A549 (cell line): ENCODE results near the gene NACC2.

ENCODE experiments used
- CHD2 ChIP-seq: fragments of 150-350 bp; IDR thresholded peaks from 2 replicates; pipeline ENCODE4 v1.6.1; 2014; ENCODE audit warnings: low read length; ENCODE audit not compliant: partially characterized antibody
- CTCF ChIP-seq: fragments of >200 bp; sonication (Bioruptor Twin); formaldehyde crosslinking; IDR thresholded peaks from 3 replicates; pipeline ENCODE4 v1.5.1; 2016
- JUNB ChIP-seq: fragments of >200 bp; sonication (Bioruptor Twin); formaldehyde crosslinking; IDR thresholded peaks from 2 replicates; pipeline ENCODE4 v1.6.1; 2016
- NPAS2 ChIP-seq: fragments of 250-450 bp; sonication (Bioruptor Pico); IDR thresholded peaks from 2 replicates; pipeline ENCODE4 v1.8.0; 2022; ENCODE audit warnings: mild to moderate bottlenecking, moderate library complexity, borderline replicate concordance
- NR3C1 ChIP-seq: fragments of >200 bp; sonication (Bioruptor Twin); formaldehyde crosslinking; IDR thresholded peaks from 3 replicates; pipeline ENCODE4 v1.6.1; 2017
- POLR2A ChIP-seq: IDR thresholded peaks from 2 replicates; pipeline ENCODE4 v1.6.1; 2012; ENCODE audit warnings: mild to moderate bottlenecking, low read length
- POLR2AphosphoS2 ChIP-seq: conservative IDR thresholded peaks from 2 replicates; pipeline ENCODE4 v1.6.1; 2012; ENCODE audit warnings: low read length, improper control_type of control experiment, inconsistent platforms
- RFX5 ChIP-seq: fragments of 450-650 bp; IDR thresholded peaks from 2 replicates; pipeline ENCODE4 v1.7.1; 2014; ENCODE audit warnings: antibody characterized with exemption, mild to moderate bottlenecking, moderate library complexity
- TF ChIP-seq, protein P1 (sequence below): fragments of 200-600 bp; sonication (generic); IDR thresholded peaks from 2 replicates; pipeline ENCODE4 v1.6.1; 2016; ENCODE audit warnings: antibody characterized with exemption, mild to moderate bottlenecking, moderate library complexity
- TF ChIP-seq, protein P2 (sequence below): IDR thresholded peaks from 2 replicates; pipeline ENCODE4 v1.6.1; 2012

- TF ChIP-seq POLR2AphosphoS2 (no peak), CTCF (no peak), NPAS2 (CRISPR knock-in tag) (no peak), JUNB (no peak), RFX5 (no peak), POLR2A (no peak), CHD2 (no peak), NR3C1 (no peak)
- TF ChIP-seq, protein P1, sequence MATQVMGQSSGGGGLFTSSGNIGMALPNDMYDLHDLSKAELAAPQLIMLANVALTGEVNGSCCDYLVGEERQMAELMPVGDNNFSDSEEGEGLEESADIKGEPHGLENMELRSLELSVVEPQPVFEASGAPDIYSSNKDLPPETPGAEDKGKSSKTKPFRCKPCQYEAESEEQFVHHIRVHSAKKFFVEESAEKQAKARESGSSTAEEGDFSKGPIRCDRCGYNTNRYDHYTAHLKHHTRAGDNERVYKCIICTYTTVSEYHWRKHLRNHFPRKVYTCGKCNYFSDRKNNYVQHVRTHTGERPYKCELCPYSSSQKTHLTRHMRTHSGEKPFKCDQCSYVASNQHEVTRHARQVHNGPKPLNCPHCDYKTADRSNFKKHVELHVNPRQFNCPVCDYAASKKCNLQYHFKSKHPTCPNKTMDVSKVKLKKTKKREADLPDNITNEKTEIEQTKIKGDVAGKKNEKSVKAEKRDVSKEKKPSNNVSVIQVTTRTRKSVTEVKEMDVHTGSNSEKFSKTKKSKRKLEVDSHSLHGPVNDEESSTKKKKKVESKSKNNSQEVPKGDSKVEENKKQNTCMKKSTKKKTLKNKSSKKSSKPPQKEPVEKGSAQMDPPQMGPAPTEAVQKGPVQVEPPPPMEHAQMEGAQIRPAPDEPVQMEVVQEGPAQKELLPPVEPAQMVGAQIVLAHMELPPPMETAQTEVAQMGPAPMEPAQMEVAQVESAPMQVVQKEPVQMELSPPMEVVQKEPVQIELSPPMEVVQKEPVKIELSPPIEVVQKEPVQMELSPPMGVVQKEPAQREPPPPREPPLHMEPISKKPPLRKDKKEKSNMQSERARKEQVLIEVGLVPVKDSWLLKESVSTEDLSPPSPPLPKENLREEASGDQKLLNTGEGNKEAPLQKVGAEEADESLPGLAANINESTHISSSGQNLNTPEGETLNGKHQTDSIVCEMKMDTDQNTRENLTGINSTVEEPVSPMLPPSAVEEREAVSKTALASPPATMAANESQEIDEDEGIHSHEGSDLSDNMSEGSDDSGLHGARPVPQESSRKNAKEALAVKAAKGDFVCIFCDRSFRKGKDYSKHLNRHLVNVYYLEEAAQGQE: no peak
- TF ChIP-seq, protein P2, sequence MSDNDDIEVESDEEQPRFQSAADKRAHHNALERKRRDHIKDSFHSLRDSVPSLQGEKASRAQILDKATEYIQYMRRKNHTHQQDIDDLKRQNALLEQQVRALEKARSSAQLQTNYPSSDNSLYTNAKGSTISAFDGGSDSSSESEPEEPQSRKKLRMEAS: no peak
Measured at GRCh38 chr9:136060671-136061371, 34.3 kb downstream of the NACC2 start.
